NCI-H187 treated with DMSO at 0.1 percent for 48 hours (cell line): ENCODE data around the gene ISX.

ENCODE experiments used
- DNase-seq: peaks from one replicate; lab custom pipeline; 2025; lab: John Stamatoyannopoulos, UW

Gene ISX

GRCh38 chr22:35113341-35113740 is 47.4 kb downstream of the ISX start:
- no peak for DNase-seq

- DNase-seq, result no peak
Measured at GRCh38 chr22:35114131-35114980, 48.4 kb downstream of the ISX start.

- DNase-seq, result no peak
Measured at GRCh38 chr22:35115515-35115914, 49.6 kb downstream of the ISX start.

GRCh38 chr22:35116269-35116668 is 50.3 kb downstream of the ISX start:
- no peak for DNase-seq

- no peak for DNase-seq
Measured at GRCh38 chr22:35116817-35117216, 50.9 kb downstream of the ISX start.

- no peak for DNase-seq
Measured at GRCh38 chr22:35119494-35119893, 53.5 kb downstream of the ISX start.

GRCh38 chr22:35124691-35125219 is 58.8 kb downstream of the ISX start:
- DNase-seq, result peak; percentile 10

GRCh38 chr22:35126993-35127392 is 61.0 kb downstream of the ISX start:
- DNase-seq, result no peak

GRCh38 chr22:35128637-35129036 is 62.7 kb downstream of the ISX start:
- no peak for DNase-seq

- no peak for DNase-seq
Measured at GRCh38 chr22:35131525-35132000, 65.6 kb downstream of the ISX start.

- no peak for DNase-seq
Measured at GRCh38 chr22:35132568-35132967, 66.6 kb downstream of the ISX start.

GRCh38 chr22:35133702-35134380 is 67.9 kb downstream of the ISX start:
- DNase-seq, result no peak

- DNase-seq, result no peak
Measured at GRCh38 chr22:35134637-35135036, 68.7 kb downstream of the ISX start.

- no peak for DNase-seq
Measured at GRCh38 chr22:35135165-35135564, 69.2 kb downstream of the ISX start.
